Neural cell (in vitro differentiated cells): ENCODE measurements around the gene RLF. TPM values are rescaled to one million over a fixed set of nuclear protein-coding genes. Genes with fewer than 3 reads are reported as not detected.

Experiments
- H2AFZ ChIP-seq: fragments of 200-600, 300-800 bp; sonication (generic), shearing (Covaris generic); 2 replicates; pipeline ENCODE4 v1.6.0; 2014; ENCODE audit warnings: low read depth, mild to moderate bottlenecking, antibody characterized with exemption, low read length, moderate library complexity
- H3F3A ChIP-seq: fragments of 200-600 bp; shearing (Covaris generic); 2 replicates; pipeline ENCODE4 v1.6.1; 2016; ENCODE audit warnings: mild to moderate bottlenecking, moderate library complexity, mixed read lengths, antibody characterized with exemption, low read length; ENCODE audit not compliant: insufficient read depth, poor library complexity, severe bottlenecking
- H3K27ac ChIP-seq: fragments of 200-600, 300-800 bp; sonication (generic), shearing (Covaris generic); 2 replicates; pipeline ENCODE4 v1.5.1; 2014; ENCODE audit warnings: mild to moderate bottlenecking, low read length, moderate library complexity
- H3K27me3 ChIP-seq: fragments of 300-800, 200-600 bp; sonication (generic), shearing (Covaris generic); 2 replicates; pipeline ENCODE4 v1.6.0; 2014; ENCODE audit warnings: mild to moderate bottlenecking, low read depth, low read length, moderate library complexity; ENCODE audit not compliant: insufficient read depth
- H3K36me3 ChIP-seq: fragments of 300-800, 200-600 bp; sonication (generic), shearing (Covaris generic); 2 replicates; pipeline ENCODE4 v1.5.1; 2014; ENCODE audit warnings: mild to moderate bottlenecking, antibody characterized with exemption, low read length, moderate library complexity; ENCODE audit not compliant: insufficient read depth
- H3K4me2 ChIP-seq: fragments of 300-800, 200-600 bp; sonication (generic), shearing (Covaris generic); 2 replicates; pipeline ENCODE4 v1.6.0; 2014; ENCODE audit warnings: mild to moderate bottlenecking, low read length
- H3K4me3 ChIP-seq: fragments of 300-800, 200-600 bp; sonication (generic), shearing (Covaris generic); 2 replicates; pipeline ENCODE4 v1.5.1; 2014; ENCODE audit warnings: mild to moderate bottlenecking, low read length, moderate library complexity
- H3K79me2 ChIP-seq: fragments of 200-600 bp; shearing (Covaris generic); replicated peaks from 2 replicates; pipeline ENCODE4 v1.6.0; 2014; ENCODE audit warnings: mild to moderate bottlenecking, low read length, moderate library complexity; ENCODE audit not compliant: insufficient read depth
- H3K9ac ChIP-seq: fragments of 300-800, 200-600 bp; sonication (generic), shearing (Covaris generic); 2 replicates; pipeline ENCODE4 v1.6.1; 2016; ENCODE audit warnings: mild to moderate bottlenecking, low read length, mixed read lengths
- H3K9me2 ChIP-seq: fragments of 200-600 bp; shearing (Covaris generic); 2 replicates; pipeline ENCODE4 v1.6.1; 2016; ENCODE audit warnings: mild to moderate bottlenecking, low read length, mixed read lengths; ENCODE audit not compliant: insufficient read depth
- H3K9me3 ChIP-seq: fragments of 200-600, 300-800 bp; sonication (generic), shearing (Covaris generic); 2 replicates; pipeline ENCODE4 v1.6.1; 2016; ENCODE audit warnings: mild to moderate bottlenecking, mixed run types, low read length, moderate library complexity, mixed read lengths
- H4K20me1 ChIP-seq: fragments of 200-600 bp; shearing (Covaris generic); 2 replicates; pipeline ENCODE4 v1.6.1; 2016; ENCODE audit warnings: mild to moderate bottlenecking, mixed run types; ENCODE audit not compliant: insufficient read depth
- EP300 ChIP-seq: fragments of 450-650 bp; conservative IDR thresholded peaks from 2 replicates; pipeline ENCODE4 v1.6.1; 2014; ENCODE audit warnings: antibody characterized with exemption, mild to moderate bottlenecking, moderate library complexity; ENCODE audit not compliant: poor library complexity, severe bottlenecking
- EZH2 ChIP-seq: fragments of 200-600, 300-800 bp; shearing (Covaris generic), sonication (generic); IDR thresholded peaks from 2 replicates; pipeline ENCODE4 v1.6.1; 2014; ENCODE audit warnings: antibody characterized with exemption, low read length, borderline replicate concordance, mild to moderate bottlenecking; ENCODE audit not compliant: insufficient read depth, poor library complexity, severe bottlenecking
- MXI1 ChIP-seq: fragments of 450-650 bp; conservative IDR thresholded peaks from 2 replicates; pipeline ENCODE4 v1.6.1; 2014; ENCODE audit warnings: antibody characterized with exemption, mild to moderate bottlenecking; ENCODE audit not compliant: poor library complexity, severe bottlenecking
- POLR2AphosphoS5 ChIP-seq: IDR thresholded peaks from 2 replicates; pipeline ENCODE4 v1.6.1; 2012
- RAD21 ChIP-seq: fragments of 450-650 bp; conservative IDR thresholded peaks from 2 replicates; pipeline ENCODE4 v1.6.1; 2014; ENCODE audit warnings: antibody characterized with exemption, mild to moderate bottlenecking, moderate library complexity
- REST ChIP-seq: IDR thresholded peaks from 2 replicates; pipeline ENCODE4 v1.6.1; 2012; ENCODE audit warnings: borderline replicate concordance
- SMC3 ChIP-seq: fragments of 450-650 bp; conservative IDR thresholded peaks from 2 replicates; pipeline ENCODE4 v1.6.1; 2014; ENCODE audit warnings: antibody characterized with exemption, mild to moderate bottlenecking, moderate library complexity; ENCODE audit not compliant: poor library complexity
- TAF1 ChIP-seq: IDR thresholded peaks from 2 replicates; pipeline ENCODE4 v1.6.1; 2012; ENCODE audit warnings: low read depth
- polyA minus RNA-seq: library from RNA; depleted of rRNA, polyadenylated mRNA; stranded (reverse); fragments of >200 nt; gene quantifications from 2 replicates; pipeline ENCODE4 v1.2.3, GENCODE V29; 2014
- polyA plus RNA-seq: library from polyadenylated mRNA; depleted of rRNA; stranded (reverse); fragments of >200 nt; gene quantifications from 2 replicates; pipeline ENCODE4 v1.2.3, GENCODE V29; 2014
- TF ChIP-seq, protein P1 (sequence below): fragments of 450-650 bp; IDR thresholded peaks from 2 replicates; pipeline ENCODE4 v1.5.1; 2014; ENCODE audit warnings: antibody characterized with exemption, mild to moderate bottlenecking, moderate library complexity; ENCODE audit not compliant: poor library complexity, severe bottlenecking

RLF gene
- polyA plus RNA-seq (23.4 and 26.7 TPM in 2 replicates), polyA minus RNA-seq (107 and 110 TPM in 2 replicates)

- Histone ChIP-seq H3K4me3 (peak within 1 kb of the TSS; percentile 90), H3K9ac (peak within 1 kb of the TSS; percentile 98), H3K27ac (peak within 1 kb of the TSS; percentile 89), H3K27me3 (no peaks in the 10 kb centered on the region), H2AFZ (peak within 1 kb of the TSS; percentile 71), H3F3A (no peaks in the 10 kb centered on the region), H3K36me3 (no peaks in the 10 kb centered on the region), H3K9me2 (no peaks in the 10 kb centered on the region), H3K9me3 (no peaks in the 10 kb centered on the region), H3K4me2 (peak within 1 kb of the TSS; percentile 96), H4K20me1 (no peaks in the 10 kb centered on the region), H3K79me2 (peaks cover 46% of the 10 kb centered on the region)
- TF ChIP-seq POLR2AphosphoS5, result peak; percentile 99
- TF ChIP-seq RAD21, result no peak
- TF ChIP-seq TAF1, result peak; percentile 91
- peak; percentile 88 for TF ChIP-seq MXI1
- TF ChIP-seq EP300, result peak; percentile 90
- TF ChIP-seq, protein P1, sequence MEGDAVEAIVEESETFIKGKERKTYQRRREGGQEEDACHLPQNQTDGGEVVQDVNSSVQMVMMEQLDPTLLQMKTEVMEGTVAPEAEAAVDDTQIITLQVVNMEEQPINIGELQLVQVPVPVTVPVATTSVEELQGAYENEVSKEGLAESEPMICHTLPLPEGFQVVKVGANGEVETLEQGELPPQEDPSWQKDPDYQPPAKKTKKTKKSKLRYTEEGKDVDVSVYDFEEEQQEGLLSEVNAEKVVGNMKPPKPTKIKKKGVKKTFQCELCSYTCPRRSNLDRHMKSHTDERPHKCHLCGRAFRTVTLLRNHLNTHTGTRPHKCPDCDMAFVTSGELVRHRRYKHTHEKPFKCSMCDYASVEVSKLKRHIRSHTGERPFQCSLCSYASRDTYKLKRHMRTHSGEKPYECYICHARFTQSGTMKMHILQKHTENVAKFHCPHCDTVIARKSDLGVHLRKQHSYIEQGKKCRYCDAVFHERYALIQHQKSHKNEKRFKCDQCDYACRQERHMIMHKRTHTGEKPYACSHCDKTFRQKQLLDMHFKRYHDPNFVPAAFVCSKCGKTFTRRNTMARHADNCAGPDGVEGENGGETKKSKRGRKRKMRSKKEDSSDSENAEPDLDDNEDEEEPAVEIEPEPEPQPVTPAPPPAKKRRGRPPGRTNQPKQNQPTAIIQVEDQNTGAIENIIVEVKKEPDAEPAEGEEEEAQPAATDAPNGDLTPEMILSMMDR, result peak; percentile 5
- peak; percentile 90 for TF ChIP-seq REST
- TF ChIP-seq EZH2, result no peak
- TF ChIP-seq SMC3, result no peak
Observed at GRCh38 chr1:40161125-40161887, at the start of gene RLF. RLF (plus strand) TSS chr1:40161387; CDS start chr1:40161400, 13 bp downstream.

GRCh38 chr1:40114400-40114799 lies 46.8 kb upstream of the RLF start:
- no peak overlapping the region for H3K9ac ChIP-seq
- H3K4me2 ChIP-seq, result no peak overlapping the region
- no peaks in the 10 kb centered on the region for H3K9me3 ChIP-seq
- no peaks in the 10 kb centered on the region for H3K36me3 ChIP-seq
- H3F3A ChIP-seq, result no peaks in the 10 kb centered on the region
- no peak overlapping the region for H3K4me3 ChIP-seq
- no peak overlapping the region for H3K27ac ChIP-seq
- no peaks in the 10 kb centered on the region for H3K79me2 ChIP-seq
- H2AFZ ChIP-seq, result no peak overlapping the region
- H3K27me3 ChIP-seq, result peaks cover 3% of the 10 kb centered on the region
- H3K9me2 ChIP-seq, result no peaks in the 10 kb centered on the region
- H4K20me1 ChIP-seq, result no peaks in the 10 kb centered on the region
- TF ChIP-seq TAF1, result no peak
- TF ChIP-seq MXI1, result no peak
- TF ChIP-seq, protein P1, result no peak
- no peak for TF ChIP-seq EZH2
- TF ChIP-seq REST, result no peak
- no peak for TF ChIP-seq POLR2AphosphoS5
- TF ChIP-seq EP300, result no peak
- no peak for TF ChIP-seq SMC3
- TF ChIP-seq RAD21, result no peak
